T-helper 2 cell treated with Interferon-gamma antibody and Interleukin-4, amounts not matched to agents 5 μg/mL and 100 μg/mL, for 36 hours (primary cell): ENCODE data around the gene PARD3.
"Not testable (repeated sequence)": the region's sequence is repeated elsewhere in the genome, so short reads cannot be mapped to it uniquely, and the experiment has no call there.

Source experiments
- DNase-seq: peaks from one replicate; pipeline ENCODE4 v3.0.0; 2021; ENCODE audit warnings: low spot score
- H3K27ac Mint-ChIP-seq: one replicate; pipeline ENCODE4 v1.8.0; 2021; ENCODE audit warnings: mild to moderate bottlenecking, mixed read lengths
- H3K27me3 Mint-ChIP-seq: one replicate; pipeline ENCODE4 v1.8.0; 2021; ENCODE audit warnings: low read depth, mixed read lengths
- H3K36me3 Mint-ChIP-seq: one replicate; pipeline ENCODE4 v1.8.0; 2021; ENCODE audit warnings: low read depth, mixed read lengths
- H3K4me1 Mint-ChIP-seq: one replicate; pipeline ENCODE4 v1.8.0; 2021; ENCODE audit warnings: low read depth, mixed read lengths
- H3K4me3 Mint-ChIP-seq: one replicate; pipeline ENCODE4 v1.8.0; 2022; ENCODE audit warnings: mild to moderate bottlenecking, moderate library complexity, mixed read lengths
- H3K9me3 Mint-ChIP-seq: one replicate; pipeline ENCODE4 v1.8.0; 2021; ENCODE audit warnings: mixed read lengths

PARD3 gene

DNA sequence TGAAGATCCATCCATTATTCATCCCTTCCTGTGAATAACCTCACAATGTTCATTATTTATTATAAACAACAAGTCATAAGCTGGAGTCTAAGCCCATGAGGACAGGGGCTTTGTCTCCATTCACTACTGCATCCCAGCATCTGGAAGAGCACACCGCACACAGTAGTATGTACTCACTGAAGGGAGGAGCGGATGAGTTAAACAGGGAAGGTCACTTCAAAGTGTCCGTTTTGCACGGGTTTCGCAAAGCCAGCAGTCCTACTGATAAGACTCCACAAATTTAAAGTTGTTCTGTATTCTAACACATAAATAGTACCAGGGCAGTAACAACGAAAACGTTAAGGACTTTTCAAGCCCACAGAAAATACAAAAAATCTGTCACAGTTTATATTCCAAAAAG, 167.9 kb downstream of the PARD3 start:
- no peak for DNase-seq
- Mint-ChIP-seq H3K4me1 (no peaks in the 10 kb centered on the region), H3K4me3 (no peak overlapping the region), H3K27me3 (no peaks in the 10 kb centered on the region), H3K27ac (no peak overlapping the region), H3K36me3 (no peaks in the 10 kb centered on the region), H3K9me3 (no peaks in the 10 kb centered on the region)

DNA sequence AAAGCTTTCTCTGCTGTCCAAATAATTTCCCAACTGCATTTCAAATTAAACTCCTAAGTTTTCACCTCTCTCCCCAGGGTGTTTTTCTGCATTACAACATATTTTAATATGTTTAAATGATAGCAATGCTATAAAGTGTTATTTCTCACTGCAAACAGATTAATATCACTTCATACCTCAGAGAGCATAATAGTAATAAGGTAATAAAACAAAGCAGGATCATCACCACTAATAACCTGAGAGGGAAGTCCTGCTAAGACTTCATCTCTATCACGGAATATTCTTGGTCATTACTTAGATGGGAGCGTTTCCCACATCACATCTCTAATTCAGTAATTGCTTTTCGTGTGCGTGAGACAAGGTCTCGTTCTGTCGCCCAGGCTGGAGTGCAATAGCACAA, 168.8 kb downstream of the PARD3 start:
- Mint-ChIP-seq H3K4me3 (no peak overlapping the region), H3K27ac (no peak overlapping the region)

DNA sequence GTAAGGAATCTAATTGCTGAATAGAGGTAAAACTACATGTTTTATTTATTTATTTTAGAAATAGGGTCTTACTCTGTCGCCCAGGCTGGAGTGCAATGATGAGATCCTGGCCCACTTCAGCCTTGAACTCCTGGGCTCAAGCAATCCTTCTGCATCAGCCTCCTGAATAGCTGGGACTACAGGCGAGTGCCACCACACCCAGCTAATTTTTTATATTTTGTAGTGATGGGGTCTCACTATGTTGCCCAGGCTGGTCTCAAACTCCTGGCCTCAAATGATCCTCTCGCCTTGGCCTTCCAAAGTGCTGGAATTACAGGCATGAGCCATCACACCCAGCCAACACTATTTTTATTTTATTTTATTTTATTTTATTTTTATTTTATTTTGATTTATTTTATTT, 170.3 kb downstream of the PARD3 start:
- not testable (repeated sequence) for H3K36me3 Mint-ChIP-seq, H3K4me1 Mint-ChIP-seq, DNase-seq, H3K27me3 Mint-ChIP-seq, H3K9me3 Mint-ChIP-seq, H3K4me3 Mint-ChIP-seq, H3K27ac Mint-ChIP-seq

More for the DNA sequence above, 168.8 kb downstream of the PARD3 start:
- Mint-ChIP-seq H3K9me3 (no peaks in the 10 kb centered on the region), H3K4me1 (no peaks in the 10 kb centered on the region), H3K36me3 (no peaks in the 10 kb centered on the region), H3K27me3 (no peaks in the 10 kb centered on the region)
- no peak for DNase-seq

DNA sequence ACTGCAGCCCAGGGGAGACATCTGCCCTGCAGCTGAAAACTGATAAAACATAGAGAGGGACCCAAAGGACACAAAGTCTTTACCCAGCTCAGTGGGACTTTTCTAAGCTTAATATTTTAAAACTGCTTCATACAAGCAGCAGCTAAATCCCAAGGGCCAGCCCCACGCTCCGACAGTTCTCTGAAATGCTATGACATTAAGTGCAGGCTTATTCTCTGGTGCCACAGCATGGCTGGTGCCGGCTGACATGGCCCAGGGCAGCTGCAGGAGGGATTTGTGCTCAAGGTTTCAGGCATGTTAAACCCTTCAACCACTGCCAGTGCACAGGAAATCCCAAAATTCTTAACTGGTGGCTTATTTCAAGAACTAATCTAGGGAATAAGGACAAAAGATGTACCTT, 170.9 kb downstream of the PARD3 start:
- Mint-ChIP-seq H3K4me1 (no peaks in the 10 kb centered on the region), H3K27ac (no peak overlapping the region), H3K9me3 (no peaks in the 10 kb centered on the region), H3K27me3 (no peaks in the 10 kb centered on the region), H3K4me3 (no peak overlapping the region), H3K36me3 (no peaks in the 10 kb centered on the region)
- DNase-seq, result no peak

DNA sequence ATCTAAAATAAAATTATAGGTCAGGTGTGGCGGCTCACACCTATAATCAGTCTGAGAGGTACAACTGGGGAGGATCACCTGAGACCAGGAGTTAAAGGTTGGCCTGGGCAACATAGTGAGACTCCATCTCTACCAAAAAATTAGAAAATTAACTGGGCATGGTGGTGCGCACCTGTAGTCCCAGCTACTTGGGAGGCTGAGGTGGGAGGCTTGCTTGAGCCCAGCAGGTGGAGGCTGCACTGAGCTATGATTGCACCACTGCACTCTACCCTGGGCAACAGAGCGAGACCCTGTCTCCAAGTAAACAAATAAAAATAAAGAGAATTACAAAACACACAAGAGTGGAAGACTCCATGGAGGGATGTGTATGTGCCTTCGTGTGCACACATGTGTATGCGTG, 171.5 kb downstream of the PARD3 start:
- no peak for DNase-seq
- Mint-ChIP-seq H3K36me3 (no peaks in the 10 kb centered on the region), H3K4me1 (no peaks in the 10 kb centered on the region), H3K27ac (no peak overlapping the region), H3K4me3 (no peak overlapping the region), H3K27me3 (no peaks in the 10 kb centered on the region), H3K9me3 (no peaks in the 10 kb centered on the region)

DNA sequence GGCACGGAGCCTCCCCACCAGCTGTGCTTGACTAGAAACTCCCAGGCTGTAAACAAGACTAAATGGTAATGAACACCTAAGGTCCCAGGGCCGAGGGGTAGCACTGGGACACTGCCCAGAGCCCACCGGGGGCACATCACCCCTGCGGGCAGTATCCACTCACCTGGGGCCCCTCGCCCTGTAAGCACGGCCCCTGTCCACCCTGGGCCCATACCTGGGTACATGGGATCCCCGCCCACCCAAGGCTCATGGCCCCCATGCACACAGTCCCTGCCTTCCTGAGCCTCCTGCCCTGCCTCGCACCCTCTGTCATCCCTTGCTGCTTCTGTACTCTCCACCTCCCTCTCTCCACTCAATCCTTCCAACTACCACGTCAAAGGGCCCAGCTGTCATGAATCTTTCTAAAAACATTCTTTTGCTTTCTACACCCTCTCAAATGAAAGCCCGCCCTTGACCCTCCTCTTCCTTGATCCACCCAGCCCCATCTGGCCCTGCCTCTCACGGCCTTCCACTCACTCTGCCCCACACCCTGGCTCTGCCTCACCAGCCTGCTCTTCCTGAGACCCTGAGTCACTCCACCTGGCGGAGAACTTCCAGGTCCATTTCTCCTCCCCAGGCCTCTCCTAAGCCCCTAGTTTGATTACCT, 173.1 kb downstream of the PARD3 start:
- H3K27me3 Mint-ChIP-seq, result no peaks in the 10 kb centered on the region
- no peaks in the 10 kb centered on the region for H3K9me3 Mint-ChIP-seq
- no peak overlapping the region for H3K4me3 Mint-ChIP-seq
- no peak overlapping the region for H3K27ac Mint-ChIP-seq
- peaks cover 2% of the 10 kb centered on the region for H3K4me1 Mint-ChIP-seq
- no peak for DNase-seq
- no peaks in the 10 kb centered on the region for H3K36me3 Mint-ChIP-seq

DNA sequence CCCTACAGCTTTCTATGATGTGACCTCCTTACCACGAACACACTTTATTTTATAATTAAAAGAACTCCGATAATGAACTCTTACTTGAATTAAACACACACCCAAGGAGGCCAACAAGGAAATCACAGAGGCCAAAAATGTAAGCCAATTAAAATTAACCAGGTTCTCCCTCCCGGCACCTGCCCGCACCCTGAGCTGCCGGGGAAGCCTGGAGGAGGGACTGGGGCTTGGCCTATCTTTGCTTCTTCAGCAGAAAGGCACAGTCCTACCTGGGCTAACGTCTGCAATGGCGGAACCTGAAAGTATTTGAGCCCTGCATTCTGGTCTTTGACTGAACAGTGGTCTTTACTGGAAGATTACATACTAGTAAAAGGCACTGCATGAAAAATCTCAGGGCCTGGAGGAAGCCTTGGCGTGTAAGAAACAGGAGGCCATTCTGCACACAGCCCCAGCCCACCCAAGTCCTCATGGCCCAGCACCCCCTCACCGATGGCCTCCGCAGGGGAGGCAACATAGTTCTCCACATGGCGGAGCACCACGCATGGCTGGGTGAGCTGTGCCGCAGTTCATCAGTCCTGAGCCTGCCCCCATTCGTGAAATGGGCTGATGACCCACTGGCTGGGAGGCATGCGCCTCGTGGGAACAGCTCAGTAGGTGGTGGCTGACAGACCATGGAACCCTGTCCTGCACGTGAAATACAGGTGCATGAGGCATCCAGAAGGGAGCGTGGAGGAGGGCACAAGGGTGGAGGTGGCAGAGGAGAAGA, 173.8 kb downstream of the PARD3 start:
- H3K27ac Mint-ChIP-seq, result no peak overlapping the region
- H3K4me3 Mint-ChIP-seq, result no peak overlapping the region
- no peaks in the 10 kb centered on the region for H3K9me3 Mint-ChIP-seq
- H3K36me3 Mint-ChIP-seq, result no peaks in the 10 kb centered on the region
- no peaks in the 10 kb centered on the region for H3K27me3 Mint-ChIP-seq
- H3K4me1 Mint-ChIP-seq, result peaks cover 2% of the 10 kb centered on the region
- no peak for DNase-seq

DNA sequence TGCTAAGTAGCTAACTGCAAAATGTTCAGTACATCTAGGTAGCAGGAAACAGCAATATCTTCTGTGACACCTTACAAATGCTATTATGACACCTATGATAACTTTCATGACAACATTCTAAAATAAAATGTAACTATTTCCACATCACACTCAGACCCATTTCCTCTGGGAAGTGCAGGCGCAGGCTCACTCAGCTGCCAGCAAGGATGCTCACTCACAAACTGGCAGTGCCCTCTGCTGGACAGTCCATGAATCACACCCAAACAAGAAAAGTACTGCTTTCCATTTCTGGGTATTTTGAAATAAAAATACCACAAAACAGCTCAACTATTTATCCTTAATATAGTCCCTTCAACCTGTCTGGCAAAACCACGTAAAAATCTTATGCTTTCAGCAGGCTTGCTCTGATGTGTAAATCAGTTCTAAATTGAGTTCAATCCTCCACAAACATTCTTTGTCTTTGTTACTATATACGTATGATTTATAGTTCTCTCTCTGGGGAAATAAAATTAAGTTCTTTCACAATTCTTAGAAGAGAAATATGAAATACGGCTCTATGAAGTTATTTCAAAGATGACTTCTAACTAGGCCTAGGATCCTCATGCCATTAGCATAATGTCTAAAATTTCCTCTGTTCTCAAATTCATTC, 176.6 kb downstream of the PARD3 start:
- Mint-ChIP-seq H3K4me3 (no peak overlapping the region), H3K4me1 (peaks cover 2% of the 10 kb centered on the region), H3K36me3 (no peaks in the 10 kb centered on the region), H3K27me3 (no peaks in the 10 kb centered on the region), H3K27ac (no peak overlapping the region), H3K9me3 (no peaks in the 10 kb centered on the region)
- DNase-seq, result peak; percentile 39

DNA sequence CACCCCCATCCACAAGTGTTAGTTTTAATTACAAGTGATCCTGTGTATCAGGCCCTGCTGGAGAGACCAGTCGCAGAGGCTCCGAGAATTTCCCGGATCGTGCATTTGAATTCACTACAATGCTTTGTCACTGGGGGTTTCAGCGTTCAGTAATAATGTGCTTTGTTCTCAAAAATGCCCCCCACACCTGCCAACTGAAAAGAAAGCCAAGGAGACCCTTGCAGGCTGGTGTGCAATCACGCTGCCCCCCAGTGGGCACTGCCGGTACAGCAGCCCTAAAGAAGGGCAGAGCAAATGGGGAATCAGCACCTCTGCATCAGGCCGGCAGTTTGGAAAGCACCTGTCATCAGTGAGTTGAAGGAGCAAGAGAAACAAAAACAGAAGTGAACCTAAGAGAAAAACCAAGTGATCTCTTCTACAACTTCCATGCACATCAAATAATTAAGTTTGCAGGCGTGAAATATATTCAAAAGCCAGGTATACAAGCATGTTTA, 177.6 kb downstream of the PARD3 start:
- DNase-seq, result peak; percentile 41
- H3K9me3 Mint-ChIP-seq, result no peaks in the 10 kb centered on the region
- H3K4me3 Mint-ChIP-seq, result no peak overlapping the region
- no peaks in the 10 kb centered on the region for H3K36me3 Mint-ChIP-seq
- H3K27me3 Mint-ChIP-seq, result no peaks in the 10 kb centered on the region
- peaks cover 2% of the 10 kb centered on the region for H3K4me1 Mint-ChIP-seq
- no peak overlapping the region for H3K27ac Mint-ChIP-seq

DNA sequence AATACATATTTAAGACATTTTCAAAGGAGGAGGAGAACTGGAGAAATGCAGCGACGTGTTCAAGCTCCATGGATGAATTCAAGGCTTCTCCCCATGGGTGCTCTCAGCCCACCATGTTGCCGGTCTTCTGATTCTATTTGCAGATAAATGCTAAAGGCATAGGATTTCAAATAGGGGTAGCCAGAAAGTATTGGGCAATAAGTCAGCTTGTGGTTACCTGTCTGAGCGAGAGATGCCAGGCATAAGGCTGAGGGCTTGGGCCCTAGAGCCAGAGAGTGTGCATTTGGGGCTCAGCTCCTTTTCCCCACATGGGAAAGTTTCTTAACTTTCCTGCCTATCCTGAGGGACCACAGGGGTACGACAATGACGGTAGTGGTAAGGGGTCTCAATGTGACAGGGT, 180.0 kb downstream of the PARD3 start:
- no peak for DNase-seq

DNA sequence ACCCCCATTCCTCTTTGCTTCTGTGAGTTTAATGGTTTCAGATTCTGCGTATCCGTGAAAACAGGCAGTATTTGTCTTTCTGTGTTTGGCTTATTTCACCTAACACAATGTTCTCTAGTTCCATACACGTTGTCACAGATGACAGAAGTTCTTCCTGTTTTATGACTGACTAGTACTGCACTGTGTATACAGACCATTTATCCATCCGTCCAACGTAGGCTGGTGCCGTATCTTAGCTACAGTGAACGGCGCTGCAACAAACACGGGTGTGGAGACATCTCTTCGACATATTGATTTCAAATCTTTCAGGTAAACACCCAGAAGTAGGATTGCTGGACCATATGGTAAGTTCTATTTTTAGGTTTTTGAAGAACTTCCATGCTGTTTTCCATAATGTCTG, 181.7 kb downstream of the PARD3 start:
- no peaks in the 10 kb centered on the region for H3K27me3 Mint-ChIP-seq
- DNase-seq, result no peak
- no peaks in the 10 kb centered on the region for H3K9me3 Mint-ChIP-seq
- H3K27ac Mint-ChIP-seq, result no peak overlapping the region
- H3K4me1 Mint-ChIP-seq, result peaks cover under 1% of the 10 kb centered on the region
- H3K36me3 Mint-ChIP-seq, result no peaks in the 10 kb centered on the region
- H3K4me3 Mint-ChIP-seq, result no peak overlapping the region

More for the DNA sequence above, 180.0 kb downstream of the PARD3 start:
- Mint-ChIP-seq H3K27ac (no peak overlapping the region), H3K4me3 (no peak overlapping the region), H3K9me3 (no peaks in the 10 kb centered on the region), H3K36me3 (no peaks in the 10 kb centered on the region), H3K4me1 (peaks cover 2% of the 10 kb centered on the region), H3K27me3 (no peaks in the 10 kb centered on the region)

DNA sequence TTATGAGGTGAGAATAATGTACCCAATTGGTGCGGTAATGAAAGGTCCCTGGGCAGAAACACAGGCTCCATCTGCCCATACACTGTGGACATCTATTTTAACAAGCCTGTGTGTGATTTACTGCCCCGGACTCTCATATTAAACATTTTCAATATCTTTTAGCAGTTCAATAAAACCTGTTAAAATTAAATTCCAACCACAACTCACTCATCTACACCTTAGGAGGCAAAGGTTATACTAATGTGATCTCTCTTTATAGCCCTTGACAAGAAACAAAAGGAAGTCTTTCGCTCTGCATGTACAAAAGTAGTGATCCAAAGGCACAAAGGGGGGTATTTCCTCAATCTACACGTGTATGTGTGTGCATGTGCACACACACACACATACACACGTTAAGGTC, 186.0 kb downstream of the PARD3 start:
- no peak overlapping the region for H3K4me3 Mint-ChIP-seq
- H3K36me3 Mint-ChIP-seq, result no peaks in the 10 kb centered on the region
- no peak overlapping the region for H3K27ac Mint-ChIP-seq
- H3K9me3 Mint-ChIP-seq, result no peaks in the 10 kb centered on the region
- no peaks in the 10 kb centered on the region for H3K4me1 Mint-ChIP-seq
- H3K27me3 Mint-ChIP-seq, result no peaks in the 10 kb centered on the region
- DNase-seq, result no peak

DNA sequence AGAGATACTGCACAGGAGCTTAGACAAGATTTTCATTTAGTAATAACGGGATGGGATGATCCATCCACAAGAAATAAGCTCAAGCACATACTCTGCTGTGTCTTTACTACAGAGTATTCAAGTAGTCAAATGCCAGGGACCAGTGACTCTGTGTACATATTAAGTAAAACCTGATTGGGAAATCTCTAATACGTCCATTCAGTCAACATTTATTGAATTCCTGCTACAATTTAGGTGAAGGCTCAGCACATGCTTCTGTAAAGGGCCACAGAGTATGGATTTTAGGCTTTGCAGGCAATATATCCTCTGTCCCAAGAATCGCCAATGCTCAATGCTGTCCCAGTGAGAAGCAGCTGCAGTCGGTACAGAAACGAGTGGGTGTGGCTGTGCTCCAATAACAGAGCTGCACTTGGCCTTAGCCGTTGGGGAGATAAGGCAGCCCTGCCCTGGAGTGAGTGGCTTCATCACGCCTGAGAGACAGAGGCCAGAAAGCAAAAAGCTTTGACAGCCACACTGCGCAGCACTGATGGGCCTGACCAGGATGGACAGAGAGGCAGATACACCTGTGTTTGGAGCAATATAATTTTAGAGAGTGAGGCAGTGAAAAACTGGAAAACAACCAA, 186.8 kb downstream of the PARD3 start:
- H3K4me3 Mint-ChIP-seq, result no peak overlapping the region
- no peaks in the 10 kb centered on the region for H3K36me3 Mint-ChIP-seq
- DNase-seq, result no peak
- no peaks in the 10 kb centered on the region for H3K27me3 Mint-ChIP-seq
- no peak overlapping the region for H3K27ac Mint-ChIP-seq
- no peaks in the 10 kb centered on the region for H3K4me1 Mint-ChIP-seq
- H3K9me3 Mint-ChIP-seq, result no peaks in the 10 kb centered on the region

DNA sequence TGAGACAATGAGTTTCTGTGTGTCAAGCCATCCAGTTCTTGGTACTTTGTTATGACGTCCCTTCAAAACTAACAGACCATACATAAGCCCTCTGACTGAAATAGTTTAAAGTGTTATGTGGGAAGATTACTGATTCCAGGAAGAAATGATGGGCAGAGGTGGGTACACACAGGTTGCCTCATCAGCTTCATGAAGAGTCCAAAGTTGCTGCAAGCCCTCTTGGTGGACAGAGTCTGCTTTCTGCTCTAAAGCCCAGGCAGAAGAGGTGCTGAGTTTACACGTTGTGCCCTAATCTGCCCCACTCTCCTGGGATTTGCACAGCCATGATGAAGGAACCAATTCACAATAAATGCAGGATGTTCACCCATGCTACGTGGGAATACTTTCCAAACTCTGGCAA, 187.4 kb downstream of the PARD3 start:
- DNase-seq, result no peak
- no peak overlapping the region for H3K27ac Mint-ChIP-seq
- no peaks in the 10 kb centered on the region for H3K9me3 Mint-ChIP-seq
- H3K4me3 Mint-ChIP-seq, result no peak overlapping the region
- H3K4me1 Mint-ChIP-seq, result no peaks in the 10 kb centered on the region
- no peaks in the 10 kb centered on the region for H3K36me3 Mint-ChIP-seq
- H3K27me3 Mint-ChIP-seq, result no peaks in the 10 kb centered on the region
